ENCODE results near the gene VDAC1. TPM values are rescaled to one million over a fixed set of nuclear protein-coding genes. Genes with fewer than 3 reads are reported as not detected.

The VDAC1 gene
- polyA plus RNA-seq, 12 donors = 126 to 260 (median 234) TPM; not detected in 1

DNA sequence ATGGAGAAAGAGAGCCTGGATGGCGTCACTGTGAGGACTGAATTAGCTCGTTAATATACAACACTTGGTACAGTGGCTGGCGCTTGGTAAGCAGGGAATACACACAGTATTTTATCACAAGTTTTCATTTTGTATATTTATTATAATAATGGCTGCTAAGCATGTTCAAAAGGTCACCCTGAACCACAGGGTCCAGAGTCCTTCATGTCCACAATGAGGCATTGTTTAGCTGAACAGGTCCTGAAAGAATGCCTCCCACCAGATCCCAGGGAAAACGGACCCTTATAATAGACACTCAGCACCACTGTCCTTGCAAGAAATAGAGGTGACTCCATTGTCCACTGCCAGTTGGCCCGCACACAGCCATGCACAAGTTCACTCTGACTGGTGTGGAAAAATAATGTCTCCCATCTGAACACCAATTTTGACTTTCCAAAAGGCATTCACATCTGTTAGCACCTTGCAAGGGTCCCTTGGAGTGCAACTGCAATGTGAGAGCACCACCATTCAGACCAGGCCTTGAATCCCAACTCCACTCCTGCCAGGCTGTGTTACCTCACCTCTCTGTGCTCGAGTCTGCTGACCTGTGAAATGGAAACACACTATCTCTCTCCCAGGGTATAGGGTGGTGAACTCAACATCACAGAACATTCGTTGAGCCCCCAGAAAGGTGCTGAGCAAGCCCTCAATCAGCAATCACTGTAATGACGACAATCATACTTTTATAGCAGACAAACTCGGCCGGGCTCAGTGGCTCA is 3.9 kb downstream of the VDAC1 start:
- DNase-seq = no peak

- no peak for DNase-seq
These were observed 4.7 kb downstream of the VDAC1 start for GRCh38 chr5:134000091-134000511.

DNA sequence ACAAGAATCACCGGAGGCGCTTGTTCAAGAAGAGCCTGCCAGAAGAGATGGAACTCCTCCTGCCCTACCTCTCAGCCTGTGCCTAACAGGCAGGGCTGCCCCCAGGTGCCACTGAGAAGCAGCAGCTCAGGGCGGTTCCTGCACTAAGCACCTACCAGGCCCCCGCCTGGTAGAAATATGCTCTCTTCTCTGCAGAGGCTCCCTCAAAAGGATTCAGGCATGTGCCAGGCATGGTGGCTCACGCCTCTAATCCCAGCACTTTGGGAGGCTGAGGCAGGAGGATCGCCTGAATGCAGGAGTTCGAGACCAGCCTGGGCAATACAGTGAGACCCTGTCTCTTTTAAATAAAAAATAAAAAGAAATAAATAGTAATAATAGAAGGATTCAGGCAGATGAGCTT is 6.0 kb downstream of the VDAC1 start:
- DNase-seq = no peak

DNA sequence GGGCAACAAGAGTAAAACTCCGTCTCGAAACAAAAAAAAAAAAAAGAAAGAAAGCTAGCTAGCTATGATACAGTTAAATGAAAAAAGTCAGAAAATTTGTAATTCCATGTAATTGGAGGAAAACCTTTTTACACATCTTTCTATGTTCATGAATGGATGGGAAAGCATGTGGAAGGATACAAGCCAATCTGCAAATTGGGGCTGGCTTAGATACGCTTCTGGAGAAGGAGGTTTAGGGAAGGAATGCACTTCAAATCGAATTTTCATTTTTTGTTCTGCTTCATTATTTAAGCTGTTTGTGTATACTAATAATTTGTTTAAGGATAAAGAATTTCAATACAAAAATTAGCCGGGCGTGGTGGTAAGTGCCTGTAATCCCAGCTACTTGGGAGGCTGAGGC is 6.7 kb downstream of the VDAC1 start:
- no peak for DNase-seq

DNA sequence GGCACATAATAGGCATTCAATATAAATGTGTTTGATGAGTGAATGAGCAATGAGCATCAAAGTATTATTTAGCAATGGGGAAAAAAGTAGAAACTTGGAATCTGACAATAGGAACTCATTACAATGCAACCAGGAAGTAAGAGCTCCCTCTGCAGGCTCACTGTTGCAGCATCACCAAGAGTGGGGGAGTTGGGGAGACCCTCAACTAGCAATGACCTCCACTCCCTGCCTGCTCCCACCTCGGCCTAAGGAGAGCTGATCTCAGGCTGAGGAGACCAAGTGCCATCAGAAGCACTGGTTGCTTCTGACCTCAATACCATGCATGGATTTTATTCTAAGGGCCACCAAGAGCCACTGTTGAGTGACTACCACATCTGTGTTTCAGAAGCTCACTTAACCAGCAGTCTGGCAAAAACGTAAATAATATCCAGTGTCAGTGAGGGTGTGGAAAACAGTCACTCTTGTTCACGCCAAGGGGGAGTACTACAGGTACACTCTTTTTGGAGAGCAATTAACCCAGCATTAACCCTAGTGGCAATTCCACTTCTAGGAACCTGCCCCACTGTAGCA is 8.0 kb downstream of the VDAC1 start:
- DNase-seq = no peak

DNA sequence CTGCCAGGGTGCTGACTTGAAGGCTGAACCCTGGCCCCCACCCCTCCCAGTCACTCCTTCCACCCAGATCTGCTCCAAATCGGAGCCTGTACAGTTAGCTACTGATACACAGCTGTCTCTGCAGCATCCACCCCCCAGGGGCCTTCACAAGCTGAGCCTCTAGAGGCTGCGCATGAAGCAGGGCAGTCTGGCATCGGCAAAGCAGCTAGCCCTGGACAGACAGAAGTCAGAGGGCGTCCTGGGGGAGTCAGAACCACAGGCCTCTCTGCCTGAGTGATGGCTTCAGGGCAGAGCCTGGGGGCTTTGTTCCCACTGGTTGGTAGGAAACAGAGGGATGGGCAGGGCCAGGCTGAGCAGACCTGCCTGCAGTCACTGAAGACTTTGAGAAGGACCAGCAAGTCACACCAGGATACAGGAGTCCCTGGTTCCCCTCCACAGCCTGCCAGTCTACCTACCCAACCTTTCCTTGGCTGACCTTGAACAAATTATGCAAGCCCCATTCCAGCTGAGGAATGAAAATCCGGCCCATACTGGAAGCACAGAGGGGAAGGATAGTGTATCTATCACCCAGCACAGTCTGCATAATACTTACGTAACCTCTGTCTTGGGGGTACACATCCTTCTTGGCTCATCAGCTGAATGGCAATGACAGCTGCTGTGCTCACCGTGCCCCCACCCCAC is 8.8 kb downstream of the VDAC1 start:
- no peak for DNase-seq

DNA sequence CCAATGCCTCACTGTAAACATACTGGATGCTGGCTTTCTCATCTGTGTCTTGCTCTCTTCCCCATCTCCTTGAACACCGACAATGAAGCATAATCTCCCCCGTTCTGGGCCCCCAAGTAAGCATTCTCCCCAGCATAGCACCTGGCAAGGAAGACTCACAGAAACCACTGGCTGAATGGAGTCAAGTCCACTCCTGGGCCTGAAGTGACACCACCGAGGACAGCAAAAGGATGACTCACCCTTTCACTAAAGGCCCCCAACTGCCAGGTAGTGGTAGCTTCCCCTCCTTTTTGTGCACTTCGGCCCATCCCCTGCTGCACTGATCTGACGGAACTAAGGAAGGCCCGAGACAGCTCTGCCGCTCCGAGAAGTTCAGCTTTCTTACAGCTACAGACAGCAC is 9.4 kb downstream of the VDAC1 start:
- no peak for DNase-seq

DNA sequence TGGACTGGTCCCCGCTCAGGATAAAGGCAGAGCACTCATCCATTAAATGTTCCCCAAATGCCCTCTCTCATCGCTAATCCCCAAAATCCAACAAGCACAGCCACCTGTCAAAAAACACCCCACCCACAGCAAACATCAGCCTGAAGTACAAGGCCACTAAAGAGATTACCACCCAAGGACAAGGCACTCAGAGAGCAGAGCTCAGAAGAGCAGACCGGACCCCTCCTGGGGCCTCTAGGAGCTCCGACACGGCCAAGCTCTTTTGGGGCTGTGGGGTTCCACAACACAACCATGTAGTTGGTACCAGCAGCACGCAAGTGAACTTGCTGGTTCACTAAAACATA is 9.8 kb downstream of the VDAC1 start:
- DNase-seq = no peak

DNA sequence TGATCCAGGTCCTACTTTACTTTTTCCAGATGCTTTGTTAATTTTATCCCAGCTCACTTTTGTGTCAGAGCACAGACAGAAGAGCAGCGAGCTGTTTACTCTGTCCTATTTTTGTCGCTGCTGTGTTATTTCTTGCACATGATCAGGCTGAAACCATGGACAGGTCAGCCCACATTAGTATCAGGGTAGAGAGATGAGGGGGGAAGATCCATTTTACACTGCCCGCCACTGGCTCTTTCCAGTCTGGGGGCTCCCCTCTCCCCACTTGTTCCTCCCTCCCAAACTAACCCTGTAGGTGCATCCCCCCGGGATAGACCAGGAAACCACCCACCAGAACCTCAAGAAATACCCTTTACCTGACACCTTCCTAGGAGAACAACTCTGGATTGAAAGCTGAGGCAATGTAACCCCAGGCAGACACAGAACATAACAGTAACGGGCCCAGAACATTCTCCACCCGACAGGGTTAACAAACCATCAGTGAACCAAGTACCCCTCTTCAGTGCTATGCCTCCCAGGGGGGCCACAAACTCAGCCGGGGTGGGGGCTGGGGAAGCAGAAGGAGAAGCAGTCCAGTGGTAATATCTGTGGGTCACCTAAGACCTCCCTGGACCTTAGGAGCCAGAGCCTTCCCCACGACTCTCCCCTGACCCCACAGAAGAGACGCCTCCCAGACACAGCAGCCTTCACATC is 10.3 kb downstream of the VDAC1 start:
- no peak for DNase-seq

DNA sequence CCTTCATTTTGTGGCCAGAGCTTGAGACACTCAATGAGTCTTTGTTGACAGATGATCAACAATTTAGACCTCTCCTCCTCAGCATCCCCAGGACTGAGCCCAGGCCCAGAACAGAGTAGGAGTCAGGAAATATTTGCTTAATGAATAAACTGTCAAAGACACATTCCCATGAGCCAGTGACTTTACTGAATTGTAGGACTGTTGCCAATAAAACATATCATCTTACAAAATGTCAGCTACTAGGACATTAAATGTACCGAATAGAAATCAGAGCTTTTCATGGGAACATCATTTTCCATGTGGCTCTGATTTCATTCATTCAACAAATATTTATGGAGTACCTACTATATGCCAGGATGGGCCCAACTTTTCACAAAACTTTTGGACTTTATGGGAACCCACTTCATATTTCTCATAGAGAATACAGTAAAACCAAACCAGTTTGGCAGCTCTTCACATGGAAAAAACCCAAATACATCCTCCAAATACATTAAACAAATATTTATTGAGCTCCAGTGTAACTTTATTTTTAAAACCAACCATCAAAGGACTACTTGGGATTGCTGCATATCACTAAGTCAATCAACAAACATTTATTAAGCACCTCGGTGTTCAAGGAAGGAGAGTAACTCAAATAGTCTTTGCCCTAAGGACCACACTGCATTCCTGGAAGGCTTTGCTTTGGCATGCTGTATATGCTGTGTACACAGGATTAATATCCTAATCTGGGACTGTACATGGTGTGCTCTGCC is 11.4 kb downstream of the VDAC1 start:
- no peak for DNase-seq

DNA sequence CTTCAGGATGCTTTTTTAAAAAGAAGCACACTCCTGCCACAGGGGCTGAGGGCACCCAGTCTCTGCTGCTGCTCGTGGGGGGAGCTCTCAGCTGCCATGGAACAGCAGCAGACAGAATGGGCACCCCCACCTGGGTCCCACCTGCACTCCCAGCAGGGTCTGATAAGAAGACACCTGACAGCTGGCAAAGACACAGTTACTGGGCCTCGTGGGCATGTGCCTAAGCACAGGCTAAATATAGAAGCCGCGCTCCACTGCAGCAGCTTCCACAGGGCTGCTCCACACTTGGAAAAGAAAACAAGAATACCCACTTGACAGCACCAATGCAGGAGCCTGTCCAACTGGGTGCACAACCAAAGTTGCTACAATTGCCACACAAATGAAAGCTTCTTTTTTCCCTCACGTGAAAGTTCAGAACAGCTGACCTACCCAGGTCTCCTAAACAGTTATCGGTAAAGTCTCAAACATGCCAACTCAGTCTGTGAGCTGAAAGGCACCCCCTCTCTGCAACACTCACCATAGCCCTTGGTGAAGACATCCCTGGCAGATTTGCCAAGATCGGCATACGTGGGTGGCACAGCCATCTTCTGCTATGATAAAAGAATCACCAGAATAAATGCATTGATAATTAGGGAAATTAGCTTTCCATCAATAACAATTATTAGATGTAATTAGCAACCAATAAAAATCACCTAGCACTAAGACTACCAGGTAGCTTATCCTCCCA is 12.2 kb downstream of the VDAC1 start:
- DNase-seq = no peak

- DNase-seq = no peak
These were observed 13.4 kb downstream of the VDAC1 start for GRCh38 chr5:133991171-133991910.

GRCh38 chr5:133990396-133990795 is 14.4 kb downstream of the VDAC1 start:
- DNase-seq = no peak

- DNase-seq = no peak
These were observed 19.1 kb downstream of the VDAC1 start for GRCh38 chr5:133985540-133986180.

- DNase-seq = no peak
These were observed 21.1 kb downstream of the VDAC1 start for GRCh38 chr5:133983674-133984073.

- no peak for DNase-seq
These were observed 23.1 kb downstream of the VDAC1 start for GRCh38 chr5:133981714-133982113.

DNA sequence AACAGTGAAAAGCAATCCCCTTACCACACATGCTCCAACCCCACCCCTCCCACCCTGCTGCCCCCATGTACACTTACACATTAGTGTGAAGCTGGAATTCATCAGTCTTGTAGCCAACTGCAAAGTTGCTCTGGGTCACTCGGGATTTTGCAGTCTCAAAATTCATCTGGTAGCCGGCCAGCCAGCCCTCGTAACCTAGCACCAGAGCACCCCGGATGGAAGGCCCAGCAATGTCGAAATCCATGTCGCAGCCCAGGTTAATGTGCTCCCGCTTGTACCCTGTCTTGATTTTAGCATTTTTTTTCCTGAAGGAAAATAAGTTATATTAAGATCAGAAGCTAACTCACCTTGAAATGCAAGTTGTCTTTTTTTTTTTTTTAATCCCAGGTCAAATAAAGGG is 24.1 kb downstream of the VDAC1 start:
- DNase-seq = no peak

DNA sequence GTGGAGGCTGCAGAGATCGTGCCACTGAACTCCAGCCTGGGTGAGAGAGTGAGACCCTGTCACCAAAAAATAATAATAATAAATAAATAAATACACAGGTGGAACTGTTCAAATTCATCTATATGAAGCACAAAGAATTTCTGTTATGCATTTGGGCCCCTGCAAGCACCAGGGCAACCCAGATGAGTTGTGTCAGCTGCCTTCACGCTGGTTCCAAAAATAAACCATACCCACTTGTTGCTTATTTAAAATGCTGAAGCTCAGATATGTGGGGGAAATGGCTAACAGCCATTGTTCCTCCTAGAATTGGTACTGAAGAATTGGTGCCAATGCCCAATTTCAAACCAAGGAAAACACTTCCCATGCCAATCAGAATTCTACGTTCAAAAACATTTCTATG is 25.8 kb downstream of the VDAC1 start:
- no peak for DNase-seq

DNA sequence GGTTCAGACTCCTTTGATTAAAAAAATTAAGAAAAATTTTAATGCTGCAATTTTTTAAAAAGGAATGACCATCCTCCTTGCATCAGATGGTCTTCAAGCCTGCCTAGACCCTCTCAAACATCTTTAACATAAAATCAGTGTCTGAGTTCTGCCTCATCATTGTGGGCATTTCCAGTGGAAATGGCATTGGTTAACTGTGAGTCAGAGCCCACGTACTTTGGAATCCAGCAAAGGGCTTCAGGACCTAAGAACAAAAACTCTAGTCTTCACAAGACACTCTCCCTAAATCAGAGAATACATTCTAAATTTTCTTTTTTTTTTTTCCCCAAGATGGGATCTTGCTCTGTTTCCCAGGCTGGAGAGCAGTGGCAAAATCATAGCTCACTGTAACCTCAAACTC is 26.9 kb downstream of the VDAC1 start:
- no peak for DNase-seq

DNA sequence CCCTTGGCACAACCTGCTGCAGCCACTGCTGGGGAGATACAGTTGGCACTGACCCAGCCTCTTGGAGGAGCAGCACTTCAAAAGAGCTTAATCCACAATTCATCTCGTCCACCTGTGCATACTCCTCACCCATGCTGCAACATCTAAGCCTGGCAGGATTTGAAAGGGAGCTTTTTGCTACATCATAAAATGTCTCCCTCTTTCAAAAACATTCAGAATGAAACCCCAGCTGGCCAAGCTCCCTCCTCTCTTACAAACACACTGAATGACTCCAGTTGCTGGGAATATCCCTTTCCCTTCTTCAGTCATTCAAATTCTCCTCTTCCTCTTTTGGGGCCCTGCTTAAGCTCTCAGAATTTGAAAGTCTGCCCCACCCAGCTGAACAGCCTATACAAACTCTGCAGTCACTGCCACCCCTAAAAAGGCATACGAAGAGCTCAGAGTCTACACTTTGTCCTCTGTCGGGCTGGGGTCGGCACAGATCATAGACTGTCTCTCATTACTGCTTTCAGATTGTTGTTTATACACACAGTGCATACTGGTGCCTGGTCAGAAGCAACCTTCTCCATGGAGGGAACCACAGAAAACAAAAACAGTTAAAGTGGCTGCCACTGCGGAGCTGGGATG is 27.5 kb downstream of the VDAC1 start:
- no peak for DNase-seq

All from muscle of arm (tissue), 12 donors.